ENCODE measurements around the gene SREBF1.
A peak's percentile ranks its signal among the peaks of the same experiment; 100 is the strongest.

The SREBF1 gene

GRCh38 chr17:17819561-17819995 is 17.2 kb downstream of the SREBF1 start:
- Histone ChIP-seq H3K4me3 (ENCODE audit: low read length) (no peak overlapping the region), H3K27me3 (replicated peaks; ENCODE audit: control insufficient read depth, insufficient read depth, low read length) (no peaks in the 10 kb centered on the region), H3K36me3 (ENCODE audit: control insufficient read depth, insufficient read depth, low read length, severe bottlenecking) (peaks cover 64% of the 10 kb centered on the region), H3K4me1 (ENCODE audit: control insufficient read depth, insufficient read depth, low read length) (peaks cover 61% of the 10 kb centered on the region), H3K9ac (ENCODE audit: low read length) (peak overlapping the region; percentile 90), H3K9me3 (ENCODE audit: control insufficient read depth, low read length) (no peaks in the 10 kb centered on the region)
- DNase-seq (ENCODE audit: low read depth): peak; percentile 55

GRCh38 chr17:17819111-17819510 is 17.7 kb downstream of the SREBF1 start:
- Histone ChIP-seq H3K36me3 (ENCODE audit: control insufficient read depth, insufficient read depth, low read length, severe bottlenecking) (peaks cover 68% of the 10 kb centered on the region), H3K9me3 (ENCODE audit: control insufficient read depth, low read length) (no peaks in the 10 kb centered on the region), H3K4me1 (ENCODE audit: control insufficient read depth, insufficient read depth, low read length) (peaks cover 57% of the 10 kb centered on the region), H3K27me3 (replicated peaks; ENCODE audit: control insufficient read depth, insufficient read depth, low read length) (no peaks in the 10 kb centered on the region), H3K9ac (ENCODE audit: low read length) (no peak overlapping the region), H3K4me3 (ENCODE audit: low read length) (no peak overlapping the region)
- DNase-seq (ENCODE audit: low read depth): no peak

- no peak for DNase-seq (ENCODE audit: low read depth)
- Histone ChIP-seq H3K4me3 (ENCODE audit: low read length) (no peak overlapping the region), H3K36me3 (ENCODE audit: control insufficient read depth, insufficient read depth, low read length, severe bottlenecking) (peaks cover 78% of the 10 kb centered on the region), H3K9ac (ENCODE audit: low read length) (no peak overlapping the region), H3K4me1 (ENCODE audit: control insufficient read depth, insufficient read depth, low read length) (peaks cover 50% of the 10 kb centered on the region), H3K27me3 (replicated peaks; ENCODE audit: control insufficient read depth, insufficient read depth, low read length) (no peaks in the 10 kb centered on the region), H3K9me3 (ENCODE audit: control insufficient read depth, low read length) (no peaks in the 10 kb centered on the region)
These were observed 18.7 kb downstream of the SREBF1 start for GRCh38 chr17:17818088-17818526.

- peaks cover 84% of the 10 kb centered on the region for H3K36me3 ChIP-seq (ENCODE audit: control insufficient read depth, insufficient read depth, low read length, severe bottlenecking)
These were observed 19.2 kb downstream of the SREBF1 start for GRCh38 chr17:17817552-17817947.

GRCh38 chr17:17816831-17817551 is 19.8 kb downstream of the SREBF1 start:
- no peak for DNase-seq (ENCODE audit: low read depth)
- Histone ChIP-seq H3K27me3 (replicated peaks; ENCODE audit: control insufficient read depth, insufficient read depth, low read length) (no peaks in the 10 kb centered on the region), H3K4me3 (ENCODE audit: low read length) (no peak overlapping the region), H3K9me3 (ENCODE audit: control insufficient read depth, low read length) (no peaks in the 10 kb centered on the region), H3K36me3 (ENCODE audit: control insufficient read depth, insufficient read depth, low read length, severe bottlenecking) (peaks cover 90% of the 10 kb centered on the region), H3K9ac (ENCODE audit: low read length) (no peak overlapping the region), H3K4me1 (ENCODE audit: control insufficient read depth, insufficient read depth, low read length) (peaks cover 44% of the 10 kb centered on the region)

More at GRCh38 chr17:17817552-17817947, 19.2 kb downstream of the SREBF1 start:
- Histone ChIP-seq H3K4me3 (ENCODE audit: low read length) (no peak overlapping the region), H3K9ac (ENCODE audit: low read length) (no peak overlapping the region), H3K4me1 (ENCODE audit: control insufficient read depth, insufficient read depth, low read length) (peaks cover 45% of the 10 kb centered on the region), H3K27me3 (replicated peaks; ENCODE audit: control insufficient read depth, insufficient read depth, low read length) (no peaks in the 10 kb centered on the region), H3K9me3 (ENCODE audit: control insufficient read depth, low read length) (no peaks in the 10 kb centered on the region)
- no peak for DNase-seq (ENCODE audit: low read depth)

GRCh38 chr17:17816240-17816814 is 20.5 kb downstream of the SREBF1 start:
- peaks cover 93% of the 10 kb centered on the region for H3K36me3 ChIP-seq (ENCODE audit: control insufficient read depth, insufficient read depth, low read length, severe bottlenecking)
- peaks cover 37% of the 10 kb centered on the region for H3K4me1 ChIP-seq (ENCODE audit: control insufficient read depth, insufficient read depth, low read length)
- no peak for DNase-seq (ENCODE audit: low read depth)
- H3K27me3 ChIP-seq (replicated peaks; ENCODE audit: control insufficient read depth, insufficient read depth, low read length): no peaks in the 10 kb centered on the region
- no peak overlapping the region for H3K4me3 ChIP-seq (ENCODE audit: low read length)
- no peaks in the 10 kb centered on the region for H3K9me3 ChIP-seq (ENCODE audit: control insufficient read depth, low read length)
- no peak overlapping the region for H3K9ac ChIP-seq (ENCODE audit: low read length)

GRCh38 chr17:17815436-17816200 is 21.2 kb downstream of the SREBF1 start:
- Histone ChIP-seq H3K36me3 (ENCODE audit: control insufficient read depth, insufficient read depth, low read length, severe bottlenecking) (peaks cover 88% of the 10 kb centered on the region), H3K27me3 (replicated peaks; ENCODE audit: control insufficient read depth, insufficient read depth, low read length) (no peaks in the 10 kb centered on the region), H3K4me1 (ENCODE audit: control insufficient read depth, insufficient read depth, low read length) (peaks cover 34% of the 10 kb centered on the region), H3K9ac (ENCODE audit: low read length) (peak overlapping the region; percentile 54), H3K9me3 (ENCODE audit: control insufficient read depth, low read length) (no peaks in the 10 kb centered on the region), H3K4me3 (ENCODE audit: low read length) (no peak overlapping the region)
- no peak for DNase-seq (ENCODE audit: low read depth)

- no peaks in the 10 kb centered on the region for H3K27me3 ChIP-seq (replicated peaks; ENCODE audit: control insufficient read depth, insufficient read depth, low read length)
- H3K9ac ChIP-seq (ENCODE audit: low read length): peak overlapping the region; percentile 54
- H3K9me3 ChIP-seq (ENCODE audit: control insufficient read depth, low read length): no peaks in the 10 kb centered on the region
- no peak overlapping the region for H3K4me3 ChIP-seq (ENCODE audit: low read length)
- no peak for DNase-seq (ENCODE audit: low read depth)
- peaks cover 34% of the 10 kb centered on the region for H3K4me1 ChIP-seq (ENCODE audit: control insufficient read depth, insufficient read depth, low read length)
- H3K36me3 ChIP-seq (ENCODE audit: control insufficient read depth, insufficient read depth, low read length, severe bottlenecking): peaks cover 82% of the 10 kb centered on the region
These were observed 21.8 kb downstream of the SREBF1 start for GRCh38 chr17:17815062-17815406.

GRCh38 chr17:17814162-17815061 is 22.4 kb downstream of the SREBF1 start:
- Histone ChIP-seq H3K27me3 (replicated peaks; ENCODE audit: control insufficient read depth, insufficient read depth, low read length) (no peaks in the 10 kb centered on the region), H3K9ac (ENCODE audit: low read length) (peak overlapping the region; percentile 54), H3K4me3 (ENCODE audit: low read length) (no peak overlapping the region), H3K36me3 (ENCODE audit: control insufficient read depth, insufficient read depth, low read length, severe bottlenecking) (peaks cover 76% of the 10 kb centered on the region), H3K9me3 (ENCODE audit: control insufficient read depth, low read length) (no peaks in the 10 kb centered on the region), H3K4me1 (ENCODE audit: control insufficient read depth, insufficient read depth, low read length) (peaks cover 29% of the 10 kb centered on the region)
- DNase-seq (ENCODE audit: low read depth): no peak

GRCh38 chr17:17813725-17814095 is 23.1 kb downstream of the SREBF1 start:
- Histone ChIP-seq H3K9me3 (ENCODE audit: control insufficient read depth, low read length) (no peaks in the 10 kb centered on the region), H3K27me3 (replicated peaks; ENCODE audit: control insufficient read depth, insufficient read depth, low read length) (no peaks in the 10 kb centered on the region), H3K36me3 (ENCODE audit: control insufficient read depth, insufficient read depth, low read length, severe bottlenecking) (peaks cover 69% of the 10 kb centered on the region), H3K4me1 (ENCODE audit: control insufficient read depth, insufficient read depth, low read length) (peaks cover 26% of the 10 kb centered on the region), H3K9ac (ENCODE audit: low read length) (no peak overlapping the region), H3K4me3 (ENCODE audit: low read length) (no peak overlapping the region)
- DNase-seq (ENCODE audit: low read depth): no peak

Measured in adipocyte (in vitro differentiated cells).